Mesenchymal stem cell (in vitro differentiated cells and primary cell): Measurements from ENCODE around the gene SLC2A3.
A peak's percentile ranks its signal among the peaks of the same experiment; 100 is the strongest.
"Not testable (repeated sequence)": the region's sequence is repeated elsewhere in the genome, so short reads cannot be mapped to it uniquely, and the experiment has no call there.

Experiments
- DNase-seq: peaks from one replicate; pipeline ENCODE4 v3.0.0-alpha.2; 2013
- H2AFZ ChIP-seq: one replicate; pipeline ENCODE4 v1.6.1; 2013; ENCODE audit warnings: low read depth, mild to moderate bottlenecking, control low read depth, inconsistent platforms, low read length, moderate library complexity
- H2AK5ac ChIP-seq: 2 replicates; pipeline ENCODE4 v1.6.1; 2013; ENCODE audit warnings: low read length, moderate library complexity, mild to moderate bottlenecking, inconsistent platforms; ENCODE audit not compliant: severe bottlenecking
- H2BK120ac ChIP-seq: one replicate; pipeline ENCODE4 v1.6.1; 2013; ENCODE audit warnings: low read depth, mild to moderate bottlenecking, inconsistent platforms, low read length, moderate library complexity
- H2BK12ac ChIP-seq, 2 experiments: one replicate each; pipeline ENCODE4 v1.6.1; 2013; ENCODE audit warnings: inconsistent platforms in 2 of 2, low read length in 2 of 2, mild to moderate bottlenecking in 2 of 2, moderate library complexity in 2 of 2, control low read depth in 1 of 2
- H2BK15ac ChIP-seq: one replicate; pipeline ENCODE4 v1.6.1; 2013; ENCODE audit warnings: mild to moderate bottlenecking, low read depth, inconsistent platforms; ENCODE audit not compliant: poor library complexity, severe bottlenecking
- H2BK5ac ChIP-seq: 2 replicates; pipeline ENCODE4 v1.6.1; 2013; ENCODE audit warnings: low read depth, mild to moderate bottlenecking, low read length, control low read depth, inconsistent platforms; ENCODE audit not compliant: poor library complexity, severe bottlenecking
- H3K14ac ChIP-seq, 2 experiments: one replicate each; pipeline ENCODE4 v1.6.1; 2013; ENCODE audit warnings: inconsistent platforms in 2 of 2, low read length in 2 of 2, control low read depth in 1 of 2, mild to moderate bottlenecking in 1 of 2, moderate library complexity in 1 of 2
- H3K18ac ChIP-seq, 2 experiments: one replicate each; pipeline ENCODE4 v1.6.1; 2013; ENCODE audit warnings: inconsistent platforms in 2 of 2, low read length in 2 of 2, control low read depth in 1 of 2, low read depth in 1 of 2, mild to moderate bottlenecking in 1 of 2
- H3K23ac ChIP-seq, 2 experiments: one replicate each; pipeline ENCODE4 v1.6.1; 2013; ENCODE audit warnings: inconsistent platforms in 2 of 2, low read length in 2 of 2, mild to moderate bottlenecking in 2 of 2, moderate library complexity in 2 of 2, control low read depth in 1 of 2
- H3K27ac ChIP-seq: 2 replicates; pipeline ENCODE4 v1.5.1; 2013; ENCODE audit warnings: mild to moderate bottlenecking, moderate library complexity, low read length, control low read depth, inconsistent platforms; ENCODE audit not compliant: poor library complexity, severe bottlenecking
- H3K27me3 ChIP-seq, 2 experiments: 2 replicates each; pipeline versions ENCODE4 v1.6.1 to v1.7.0; 2013; ENCODE audit warnings: low read length in 2 of 2, mild to moderate bottlenecking in 2 of 2, moderate library complexity in 2 of 2, control low read depth in 1 of 2, inconsistent platforms in 1 of 2; ENCODE audit not compliant: control insufficient read depth in 1 of 2, insufficient read depth in 1 of 2
- H3K36me3 ChIP-seq, 2 experiments: 2 replicates each; pipeline versions ENCODE4 v1.6.1 to v1.7.0; 2013; ENCODE audit warnings: low read length in 2 of 2, control low read depth in 1 of 2, inconsistent platforms in 1 of 2, low read depth in 1 of 2, mild to moderate bottlenecking in 1 of 2; ENCODE audit not compliant: insufficient read depth in 2 of 2, control insufficient read depth in 1 of 2
- H3K4ac ChIP-seq, 2 experiments: one replicate each; pipeline ENCODE4 v1.6.1; 2013; ENCODE audit warnings: inconsistent platforms in 2 of 2, low read length in 2 of 2, mild to moderate bottlenecking in 2 of 2, moderate library complexity in 2 of 2, control low read depth in 1 of 2, low read depth in 1 of 2
- H3K4me1 ChIP-seq: 2 replicates; pipeline ENCODE4 v1.6.1; 2013; ENCODE audit warnings: low read depth, low read length, control low read depth; ENCODE audit not compliant: control insufficient read depth, insufficient read depth
- H3K4me2 ChIP-seq: 2 replicates; pipeline ENCODE4 v1.6.1; 2013; ENCODE audit warnings: low read length, mild to moderate bottlenecking, inconsistent platforms; ENCODE audit not compliant: poor library complexity, severe bottlenecking
- H3K4me3 ChIP-seq, 2 experiments: 2 replicates each; pipeline versions ENCODE4 v1.5.1 to v1.7.0; 2013; ENCODE audit warnings: low read length in 2 of 2, mild to moderate bottlenecking in 2 of 2, control low read depth in 1 of 2, low read depth in 1 of 2; ENCODE audit not compliant: insufficient read depth in 1 of 2
- H3K79me1 ChIP-seq: replicated peaks from 2 replicates; pipeline ENCODE4 v1.6.1; 2013; ENCODE audit warnings: mild to moderate bottlenecking, control low read depth, low read length, inconsistent platforms; ENCODE audit not compliant: poor library complexity, severe bottlenecking
- H3K9ac ChIP-seq: 2 replicates; pipeline ENCODE4 v1.7.0; 2013; ENCODE audit warnings: mild to moderate bottlenecking, low read length, moderate library complexity
- H3K9me3 ChIP-seq: 2 replicates; pipeline ENCODE4 v1.7.0; 2013; ENCODE audit warnings: mild to moderate bottlenecking, low read length; ENCODE audit not compliant: control insufficient read depth
- H4K8ac ChIP-seq: one replicate; pipeline ENCODE4 v1.6.1; 2013; ENCODE audit warnings: inconsistent platforms, mild to moderate bottlenecking, low read length, moderate library complexity
- H4K91ac ChIP-seq: one replicate; pipeline ENCODE4 v1.6.1; 2013; ENCODE audit warnings: mild to moderate bottlenecking, low read length, inconsistent platforms
- WGBS: methylation state at CpG from one replicate; pipeline ENCODE4 v1.1.7; 2013; ENCODE audit warnings: mixed read lengths; 5-methylcytosine and 5-hydroxymethylcytosine counted together

Gene SLC2A3

GRCh38 chr12:7880952-7881735 lies 54.8 kb downstream of the SLC2A3 start:
- H3K36me3 ChIP-seq, H3K4me2 ChIP-seq, H3K27ac ChIP-seq, H3K14ac ChIP-seq, H3K23ac ChIP-seq, H3K4me3 ChIP-seq, H2BK12ac ChIP-seq, H2BK15ac ChIP-seq, H3K9ac ChIP-seq, H3K27me3 ChIP-seq, H2BK120ac ChIP-seq, H2BK5ac ChIP-seq, H3K18ac ChIP-seq, H3K79me1 ChIP-seq, H4K8ac ChIP-seq, H2AFZ ChIP-seq, DNase-seq, H4K91ac ChIP-seq, H2AK5ac ChIP-seq, H3K4ac ChIP-seq, H3K4me1 ChIP-seq, H3K9me3 ChIP-seq: not testable (repeated sequence)
- WGBS: 93% methylated on average over 42 of the region's 52 CpGs

- H2BK5ac ChIP-seq: no peak overlapping the region
- no peak overlapping the region for H3K4me2 ChIP-seq
- no peak overlapping the region for H3K27ac ChIP-seq
- H3K14ac ChIP-seq: no peak overlapping the region
- H3K23ac ChIP-seq: no peak overlapping the region
- H3K4ac ChIP-seq: no peak overlapping the region
- no peaks in the 10 kb centered on the region for H3K27me3 ChIP-seq
- WGBS: 96% methylated on average over 3 of the region's 3 CpGs
- H3K4me3 ChIP-seq: no peak overlapping the region
- H2AFZ ChIP-seq: no peak overlapping the region
- H3K4me1 ChIP-seq: no peaks in the 10 kb centered on the region
- no peak overlapping the region for H3K18ac ChIP-seq
- no peaks in the 10 kb centered on the region for H3K36me3 ChIP-seq
- DNase-seq: no peak
- no peaks in the 10 kb centered on the region for H3K79me1 ChIP-seq
- no peak overlapping the region for H2BK15ac ChIP-seq
- no peak overlapping the region for H2BK120ac ChIP-seq
- H2BK12ac ChIP-seq: no peak overlapping the region
- no peaks in the 10 kb centered on the region for H3K9me3 ChIP-seq
- H4K8ac ChIP-seq: no peak overlapping the region
- H2AK5ac ChIP-seq: no peak overlapping the region
- H3K9ac ChIP-seq: no peak overlapping the region
- no peak overlapping the region for H4K91ac ChIP-seq
Measured at GRCh38 chr12:7879246-7879645, 56.7 kb downstream of the SLC2A3 start.

GRCh38 chr12:7877420-7877819 lies 58.6 kb downstream of the SLC2A3 start:
- Histone ChIP-seq H2BK120ac (no peak overlapping the region), H3K14ac (no peak overlapping the region), H3K36me3 (no peaks in the 10 kb centered on the region), H3K4me2 (no peak overlapping the region), H2AK5ac (no peak overlapping the region), H3K79me1 (no peaks in the 10 kb centered on the region), H3K27ac (no peak overlapping the region), H3K4me3 (no peak overlapping the region), H2BK12ac (no peak overlapping the region), H3K27me3 (peaks cover 0 to 14% of the 10 kb centered on the region in 2 experiments), H3K23ac (no peak overlapping the region), H2BK5ac (no peak overlapping the region), H4K91ac (no peak overlapping the region), H3K4me1 (no peaks in the 10 kb centered on the region), H3K4ac (no peak overlapping the region), H3K9ac (no peak overlapping the region), H4K8ac (no peak overlapping the region), H3K18ac (no peak overlapping the region), H3K9me3 (no peaks in the 10 kb centered on the region), H2AFZ (no peak overlapping the region), H2BK15ac (no peak overlapping the region)
- 76% methylated on average over 5 of the region's 8 CpGs for WGBS
- no peak for DNase-seq

- Histone ChIP-seq H3K9me3 (no peaks in the 10 kb centered on the region), H3K23ac (no peak within 1 kb of the TSS), H4K91ac (no peak within 1 kb of the TSS), H3K79me1 (no peaks in the 10 kb centered on the region), H2BK12ac (no peak within 1 kb of the TSS), H2BK5ac (no peak within 1 kb of the TSS), H4K8ac (no peak within 1 kb of the TSS), H3K27ac (no peak within 1 kb of the TSS), H2AFZ (no peak within 1 kb of the TSS), H3K14ac (no peak within 1 kb of the TSS), H3K4me2 (no peak within 1 kb of the TSS), H2BK15ac (peak within 1 kb of the TSS; percentile 28), H3K4ac (no peak within 1 kb of the TSS), H3K36me3 (no peaks in the 10 kb centered on the region), H2BK120ac (no peak within 1 kb of the TSS), H3K4me3 (peak within 1 kb of the TSS in 1 of 2 experiments; percentile 71), H2AK5ac (no peak within 1 kb of the TSS), H3K18ac (no peak within 1 kb of the TSS), H3K27me3 (peaks cover 0 to 25% of the 10 kb centered on the region in 2 experiments), H3K4me1 (no peaks in the 10 kb centered on the region), H3K9ac (peak within 1 kb of the TSS; percentile 22)
- no peak for DNase-seq
- 97% methylated on average over 65 of the region's 65 CpGs for WGBS
Measured at GRCh38 chr12:7872566-7873319, 63.2 kb downstream of the SLC2A3 start, which contains the start of gene SLC2A14. Gene SLC2A14, minus strand, starts transcription at chr12:7872915. Its CDS starts 3,035 bp downstream, at chr12:7869880.
